Dermis blood vessel endothelial cell (primary cell): ENCODE measurements around the gene INMT. TPM values are rescaled to one million over a fixed set of nuclear protein-coding genes. Genes with fewer than 3 reads are reported as not detected.

Experiments used
- DNase-seq: peaks from one replicate; pipeline ENCODE4 v3.0.0; 2010
- total RNA-seq: library from RNA; depleted of rRNA; stranded (reverse); fragments of >200 nt; gene quantifications from 2 replicates; pipeline ENCODE4 v1.2.3, GENCODE V29; 2014

Gene INMT
- total RNA-seq, 1 donor from 2014 or later = not detected

- no peak for DNase-seq
Observed at GRCh38 chr7:30728591-30729100, 23.3 kb upstream of the INMT start.

- DNase-seq = no peak
Observed at GRCh38 chr7:30729642-30730041, 22.3 kb upstream of the INMT start.

DNA sequence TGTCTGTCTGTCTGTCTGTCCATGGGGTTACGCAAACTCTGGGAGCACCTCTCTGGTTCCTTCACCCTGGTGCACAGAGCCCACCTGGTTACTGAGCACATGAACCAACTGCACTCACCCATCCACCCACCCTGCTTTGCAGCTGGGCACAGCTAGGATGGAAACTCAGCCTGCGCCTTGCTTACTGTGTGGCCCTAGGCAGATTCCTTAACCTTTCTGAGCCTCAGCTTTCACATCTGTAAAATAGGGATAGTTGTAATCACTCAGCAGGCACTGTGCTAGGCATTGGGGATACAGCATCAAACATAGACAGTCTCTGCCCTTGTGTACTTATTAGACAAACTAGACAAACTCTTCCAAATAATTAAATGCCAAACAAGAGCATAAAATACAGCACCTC lies 21.8 kb upstream of the INMT start:
- DNase-seq = no peak

- no peak for DNase-seq
Observed at GRCh38 chr7:30730996-30731395, 20.9 kb upstream of the INMT start.

- DNase-seq = peak; percentile 8
Observed at GRCh38 chr7:30731581-30731980, 20.4 kb upstream of the INMT start.

DNA sequence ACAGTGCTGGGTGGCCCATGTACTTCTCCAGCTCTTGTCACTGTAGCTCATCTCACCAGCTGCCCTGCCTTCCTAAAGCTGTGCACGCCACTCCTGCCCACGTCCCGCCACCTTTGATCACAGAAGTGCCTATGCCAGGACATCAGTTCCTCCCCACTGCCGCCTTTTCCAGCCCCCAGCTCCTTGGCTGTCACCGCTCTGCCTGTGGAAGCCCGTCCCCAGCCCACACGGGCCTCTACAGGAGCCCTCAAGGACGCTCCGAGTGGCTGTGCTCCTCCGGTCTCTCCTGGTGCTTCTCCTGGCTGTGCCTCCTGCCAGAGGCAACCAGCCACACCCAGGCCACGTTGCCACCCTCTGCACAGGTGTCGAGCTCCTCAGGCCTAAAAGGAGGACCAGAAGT lies 19.3 kb upstream of the INMT start:
- DNase-seq = no peak

DNA sequence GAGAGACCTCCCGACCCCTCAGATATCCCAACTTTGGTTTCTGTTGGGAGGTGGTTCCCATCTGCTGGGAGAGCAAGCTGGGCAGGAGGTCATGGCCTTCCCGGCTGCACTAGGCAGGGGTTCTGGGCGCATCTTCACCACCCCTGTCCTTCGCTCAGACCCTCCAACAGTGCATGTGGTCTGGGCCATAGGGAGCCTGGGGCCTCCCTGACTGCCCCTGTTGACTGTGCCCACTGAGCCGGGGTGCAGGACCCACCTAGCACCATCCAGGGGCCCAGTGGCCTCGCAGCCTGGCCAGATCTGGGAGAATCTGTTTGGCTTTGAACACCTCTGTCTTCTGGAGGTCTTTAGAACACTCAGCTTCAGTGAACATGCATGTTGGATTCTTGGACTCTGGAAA lies 18.7 kb upstream of the INMT start:
- DNase-seq = no peak

DNA sequence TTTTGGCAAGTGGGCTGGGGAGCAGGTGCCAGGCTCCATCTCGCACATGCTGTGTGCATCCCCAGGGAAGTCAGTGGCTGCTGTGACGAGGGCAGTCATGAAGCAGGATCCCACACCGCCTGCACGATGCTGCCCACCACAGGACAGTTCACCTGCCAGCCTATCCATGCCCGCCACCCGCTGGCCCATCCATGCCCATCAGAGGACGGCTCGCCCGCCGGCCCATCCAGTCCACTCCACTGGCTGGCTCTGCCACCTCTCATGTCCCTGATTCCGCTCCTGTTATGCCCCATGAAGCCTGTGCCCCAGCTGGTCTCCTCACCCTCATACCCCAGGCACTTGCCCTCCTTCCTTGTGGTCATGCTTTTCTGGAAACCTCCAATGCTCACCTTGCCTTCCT lies 18.2 kb upstream of the INMT start:
- no peak for DNase-seq

DNA sequence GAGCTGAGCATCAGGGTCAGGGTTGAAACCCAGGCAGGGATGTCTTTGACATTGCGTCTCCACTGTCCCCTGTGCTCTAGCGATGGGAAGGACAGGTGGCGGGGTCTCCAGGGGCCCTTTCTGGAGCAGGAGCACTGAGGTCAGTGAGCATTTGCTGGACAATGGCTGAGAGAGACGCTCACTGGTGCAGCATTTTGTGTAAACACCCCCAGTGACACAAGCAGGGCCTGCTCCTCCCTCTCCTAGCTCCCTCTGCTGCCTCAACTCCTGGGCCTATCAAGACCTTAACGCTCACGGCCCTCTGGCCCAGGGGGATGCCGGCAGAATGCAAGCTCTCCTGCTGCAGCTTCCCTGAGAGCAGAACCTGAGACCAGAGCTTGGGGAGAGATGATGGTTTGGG lies 17.4 kb upstream of the INMT start:
- no peak for DNase-seq

DNA sequence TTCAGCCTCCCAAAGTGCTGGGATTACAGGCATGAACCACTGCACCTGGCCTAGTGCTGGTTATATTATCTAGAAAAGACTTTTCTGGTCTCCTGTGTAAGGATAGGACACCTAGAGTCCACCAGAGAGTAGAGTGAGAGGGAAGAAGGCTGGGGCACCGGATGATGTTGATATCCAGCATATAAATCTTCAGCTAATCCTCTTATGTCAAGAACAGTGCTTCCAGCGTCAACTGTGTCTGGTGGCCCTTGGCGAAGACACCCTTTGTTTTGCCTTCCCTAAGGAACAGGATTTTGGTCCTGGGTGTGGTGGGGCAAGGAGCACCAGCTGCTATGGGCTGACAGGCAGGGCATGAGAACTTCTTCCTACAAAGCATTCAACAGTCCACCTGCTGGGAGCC lies 16.3 kb upstream of the INMT start:
- DNase-seq = no peak

DNA sequence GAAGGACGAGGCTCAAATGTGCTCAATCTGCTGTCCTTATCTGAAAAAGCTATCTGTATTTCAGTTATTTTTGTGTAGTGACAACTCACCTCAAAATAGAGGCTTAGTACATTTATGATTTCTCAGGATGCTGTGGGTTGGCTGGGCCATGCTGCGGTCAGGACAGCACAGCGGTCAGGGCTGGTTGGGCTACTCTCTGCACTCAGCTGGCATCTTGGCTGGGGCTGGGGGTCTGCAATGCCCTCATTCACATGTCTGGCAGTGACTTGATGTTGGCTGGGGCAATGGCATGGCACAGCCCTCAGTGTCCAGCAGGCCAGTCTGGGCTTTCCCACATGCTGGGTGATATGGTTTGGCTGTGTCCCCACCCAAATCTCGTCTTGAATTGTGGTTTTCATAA lies 15.6 kb upstream of the INMT start:
- no peak for DNase-seq

DNA sequence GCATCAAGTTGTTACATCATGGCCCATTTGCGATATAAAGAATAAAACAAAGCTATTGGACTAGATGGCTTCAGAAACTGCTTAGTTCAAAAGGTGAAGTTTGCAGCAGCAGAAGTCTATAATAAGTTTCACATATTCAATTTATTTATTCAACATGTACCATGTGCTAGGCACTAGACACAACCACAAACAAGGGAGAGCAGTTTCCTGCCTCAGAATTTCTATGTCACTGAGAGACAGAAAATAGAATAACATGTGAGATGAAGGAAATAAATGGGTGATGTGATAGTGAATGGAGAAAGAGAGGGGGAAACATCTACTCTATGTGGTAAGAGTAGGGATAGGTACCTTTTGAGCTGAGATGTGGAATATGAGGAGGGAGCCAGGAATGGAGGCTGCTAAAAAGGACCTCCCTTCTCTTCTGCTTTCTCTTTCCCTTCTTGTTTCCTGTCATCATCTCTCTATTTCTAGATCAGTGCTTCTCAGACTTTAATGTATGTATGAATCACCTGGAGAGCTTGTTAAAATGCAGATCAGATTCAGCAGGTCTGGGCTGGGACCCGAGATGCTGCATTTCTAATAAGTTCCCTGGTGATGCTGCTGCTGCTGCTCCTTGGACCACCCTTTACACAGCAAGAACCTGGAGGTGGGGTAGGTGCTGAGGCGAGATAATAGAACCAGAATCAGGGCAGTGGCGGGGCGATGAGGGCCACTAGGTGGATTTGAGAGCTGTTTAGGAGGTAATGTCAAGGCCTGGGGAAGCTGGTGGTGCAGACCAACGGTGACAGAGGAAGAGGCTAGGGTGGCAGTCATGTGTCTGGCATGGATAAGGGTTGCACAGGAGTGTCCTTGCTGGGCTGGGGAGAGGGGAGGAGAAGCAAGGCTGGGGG lies 13.7 kb upstream of the INMT start:
- DNase-seq = no peak

DNA sequence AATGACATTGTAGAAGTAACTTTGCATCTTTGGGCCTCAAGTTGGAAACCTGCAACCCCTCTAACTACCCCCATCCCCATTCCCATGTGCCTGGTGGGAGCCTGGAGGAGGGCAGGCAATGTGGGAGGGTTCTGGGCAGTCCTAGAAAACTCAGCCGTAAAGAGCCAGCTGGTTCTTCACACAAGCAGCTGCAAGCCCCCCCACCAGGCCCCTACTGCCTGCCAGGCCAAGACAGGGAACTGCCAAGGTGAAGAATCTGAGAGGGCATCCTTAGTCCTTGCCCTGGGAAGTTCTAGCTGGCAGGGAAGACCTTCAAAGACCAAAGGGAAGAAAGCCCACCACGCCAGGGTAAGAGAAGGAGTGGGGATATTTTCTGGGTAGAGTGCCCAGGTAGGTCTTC lies 12.2 kb upstream of the INMT start:
- no peak for DNase-seq

DNA sequence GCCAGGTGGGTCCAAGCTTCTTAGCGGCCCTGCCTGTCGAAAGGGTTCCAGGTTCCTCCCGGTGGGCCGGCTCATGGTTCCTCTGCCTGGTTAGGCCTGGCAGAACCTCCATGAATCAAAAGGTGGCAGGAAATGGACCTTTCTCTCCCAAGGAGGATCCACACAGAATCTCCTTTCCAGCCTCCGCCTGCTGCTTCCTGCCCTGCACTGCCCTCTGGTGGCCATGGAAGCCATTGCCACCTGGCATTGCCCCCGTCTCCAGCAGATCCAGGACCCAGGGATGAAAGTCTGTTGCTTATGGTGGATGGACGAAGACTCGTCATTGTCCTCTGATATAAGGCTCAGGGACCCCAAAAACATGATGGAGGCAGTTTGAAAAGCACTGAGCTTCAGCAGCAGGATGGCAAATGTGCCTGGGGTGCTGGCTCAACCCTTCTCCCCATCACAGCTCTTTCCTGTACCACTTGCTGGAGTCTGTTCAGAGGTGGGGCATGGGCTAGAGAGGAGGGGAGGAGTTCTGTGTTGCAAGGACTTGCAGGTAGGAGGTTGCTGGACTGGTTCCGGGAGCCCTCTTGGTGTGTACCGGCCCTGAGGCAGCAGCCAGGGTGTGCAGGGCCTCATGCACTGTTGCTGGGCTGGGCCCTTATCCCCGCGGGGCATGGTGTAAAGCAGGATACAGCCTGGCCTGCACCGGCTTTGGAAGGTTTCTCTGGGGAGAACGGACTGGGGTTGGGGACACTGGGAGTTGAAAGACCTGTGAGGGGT lies 11.3 kb upstream of the INMT start:
- DNase-seq = peak; percentile 79

DNA sequence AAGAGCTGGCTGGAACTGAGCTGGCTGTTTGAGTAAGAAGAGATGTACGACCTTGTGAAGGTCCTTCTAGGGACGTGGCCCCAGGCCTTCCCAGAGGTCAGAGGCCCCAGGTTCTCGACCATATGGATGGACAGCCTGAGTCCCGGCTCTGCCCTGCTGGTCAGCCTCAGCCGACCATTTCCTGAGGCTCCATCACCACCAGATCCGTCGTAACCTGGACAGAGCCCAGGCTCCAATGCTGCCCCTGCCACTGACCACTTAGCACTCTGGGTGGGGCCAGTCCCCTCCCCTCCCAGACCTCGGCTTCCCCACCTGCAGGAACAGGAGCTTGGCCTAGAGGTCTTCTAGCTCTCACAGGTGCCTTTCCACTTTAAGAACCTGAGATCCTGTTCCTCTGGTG lies 10.6 kb upstream of the INMT start:
- no peak for DNase-seq

- peak; percentile 43 for DNase-seq
Observed at GRCh38 chr7:30743371-30744074, 8.4 kb upstream of the INMT start.

- DNase-seq = no peak
Observed at GRCh38 chr7:30744075-30744417, 7.9 kb upstream of the INMT start.

- DNase-seq = no peak
Observed at GRCh38 chr7:30745261-30745941, 6.5 kb upstream of the INMT start.

GRCh38 chr7:30750010-30750409 lies 1.9 kb upstream of the INMT start:
- no peak for DNase-seq

GRCh38 chr7:30750683-30751650 lies 968 bp upstream of the INMT start:
- DNase-seq = peak; percentile 8

DNA sequence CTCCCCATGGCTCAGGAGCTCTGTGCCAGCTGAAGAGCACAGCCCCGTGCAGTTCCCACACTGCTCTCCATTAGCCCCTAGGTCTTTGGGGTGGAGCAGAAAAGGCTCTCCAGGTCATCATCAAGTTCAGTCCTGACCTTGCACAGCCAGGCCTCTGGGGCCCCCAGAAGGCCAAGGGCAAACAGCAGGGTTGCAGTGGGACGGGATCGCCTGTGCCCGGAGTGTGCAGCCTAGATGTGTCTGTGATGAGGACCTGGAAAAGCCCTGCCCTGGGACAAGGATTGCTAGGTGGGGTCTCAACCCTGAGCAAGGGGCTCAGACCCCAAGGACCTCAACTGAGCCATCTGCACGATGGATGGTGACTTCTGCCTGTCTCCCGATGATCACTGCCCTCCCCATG lies 549 bp downstream of the INMT start:
- DNase-seq = no peak

- no peak for DNase-seq
Observed at GRCh38 chr7:30752979-30753378, 1.0 kb downstream of the INMT start.
